C4-2B (cell line): ENCODE measurements around the gene HIPK1.
A peak's percentile ranks its signal among the peaks of the same experiment; 100 is the strongest.
"Not testable (repeated sequence)": the region's sequence is repeated elsewhere in the genome, so short reads cannot be mapped to it uniquely, and the experiment has no call there.

Source experiments
- H3K27ac ChIP-seq: fragments of 450-650 bp; 2 replicates; pipeline ENCODE4 v1.5.1; 2017
- ZFX ChIP-seq: fragments of 450-650 bp; IDR thresholded peaks from 2 replicates; pipeline ENCODE4 v1.6.1; 2017
- TF ChIP-seq, protein P1 (sequence below): fragments of 450-650 bp; conservative IDR thresholded peaks from 2 replicates; pipeline ENCODE4 v1.5.1; 2017; ENCODE audit warnings: mild to moderate bottlenecking

HIPK1 gene

DNA sequence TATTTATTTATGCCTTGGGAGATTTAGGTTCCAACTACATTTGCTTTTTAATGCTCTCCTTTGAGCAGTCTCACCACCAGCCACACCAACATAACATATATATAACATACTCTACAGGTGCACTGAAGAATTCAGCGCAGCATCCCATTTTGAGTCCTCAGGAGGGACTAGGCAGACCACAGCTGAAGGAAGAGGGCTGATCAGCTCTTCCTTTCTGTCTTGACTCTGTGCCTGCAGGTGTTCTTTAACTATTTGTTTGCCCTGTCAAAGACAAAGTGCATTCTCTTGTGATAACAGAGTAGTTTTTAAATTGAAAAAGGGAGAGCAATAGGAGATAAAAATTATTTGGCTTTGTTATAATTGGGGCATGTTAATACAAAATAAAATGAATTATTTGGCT is 17.0 kb downstream of the HIPK1 start:
- TF ChIP-seq ZFX = no peak
- TF ChIP-seq, protein P1, sequence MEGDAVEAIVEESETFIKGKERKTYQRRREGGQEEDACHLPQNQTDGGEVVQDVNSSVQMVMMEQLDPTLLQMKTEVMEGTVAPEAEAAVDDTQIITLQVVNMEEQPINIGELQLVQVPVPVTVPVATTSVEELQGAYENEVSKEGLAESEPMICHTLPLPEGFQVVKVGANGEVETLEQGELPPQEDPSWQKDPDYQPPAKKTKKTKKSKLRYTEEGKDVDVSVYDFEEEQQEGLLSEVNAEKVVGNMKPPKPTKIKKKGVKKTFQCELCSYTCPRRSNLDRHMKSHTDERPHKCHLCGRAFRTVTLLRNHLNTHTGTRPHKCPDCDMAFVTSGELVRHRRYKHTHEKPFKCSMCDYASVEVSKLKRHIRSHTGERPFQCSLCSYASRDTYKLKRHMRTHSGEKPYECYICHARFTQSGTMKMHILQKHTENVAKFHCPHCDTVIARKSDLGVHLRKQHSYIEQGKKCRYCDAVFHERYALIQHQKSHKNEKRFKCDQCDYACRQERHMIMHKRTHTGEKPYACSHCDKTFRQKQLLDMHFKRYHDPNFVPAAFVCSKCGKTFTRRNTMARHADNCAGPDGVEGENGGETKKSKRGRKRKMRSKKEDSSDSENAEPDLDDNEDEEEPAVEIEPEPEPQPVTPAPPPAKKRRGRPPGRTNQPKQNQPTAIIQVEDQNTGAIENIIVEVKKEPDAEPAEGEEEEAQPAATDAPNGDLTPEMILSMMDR = no peak
- no peak overlapping the region for H3K27ac ChIP-seq

DNA sequence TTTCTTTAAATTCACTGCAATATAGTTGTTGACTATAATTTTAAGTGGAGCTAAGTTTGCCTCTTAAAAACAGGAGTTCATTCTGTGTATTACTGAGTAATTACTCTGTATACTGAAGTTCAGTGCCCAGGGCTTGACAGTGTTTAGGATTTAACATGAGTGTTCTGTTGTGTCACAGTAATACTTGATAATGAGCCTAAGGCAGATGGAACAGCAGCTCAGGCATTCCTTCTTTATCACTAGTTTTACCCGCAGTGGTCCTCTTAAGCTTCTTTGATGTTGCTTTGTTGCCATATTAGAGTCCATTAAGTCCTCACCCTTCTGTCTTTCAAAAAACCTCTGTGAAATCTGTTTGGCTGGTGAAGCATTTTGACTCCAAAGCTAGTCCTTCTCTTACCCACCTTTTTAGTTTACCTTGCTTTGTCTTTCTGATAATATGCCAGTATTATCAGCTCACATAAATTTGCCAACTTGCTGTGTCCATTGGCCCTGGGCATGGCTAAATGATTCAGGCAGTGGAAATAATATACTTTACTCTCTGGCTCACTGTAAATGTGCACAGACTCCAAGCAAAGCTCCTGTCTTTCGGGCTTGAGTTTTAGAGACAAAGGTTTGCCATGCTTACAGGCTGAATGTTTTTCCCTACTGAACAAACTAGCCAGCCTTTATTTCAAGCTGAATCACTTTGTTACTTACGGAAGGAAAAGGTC is 17.7 kb downstream of the HIPK1 start:
- no peak overlapping the region for H3K27ac ChIP-seq
- TF ChIP-seq, protein P1 = no peak
- TF ChIP-seq ZFX = no peak

DNA sequence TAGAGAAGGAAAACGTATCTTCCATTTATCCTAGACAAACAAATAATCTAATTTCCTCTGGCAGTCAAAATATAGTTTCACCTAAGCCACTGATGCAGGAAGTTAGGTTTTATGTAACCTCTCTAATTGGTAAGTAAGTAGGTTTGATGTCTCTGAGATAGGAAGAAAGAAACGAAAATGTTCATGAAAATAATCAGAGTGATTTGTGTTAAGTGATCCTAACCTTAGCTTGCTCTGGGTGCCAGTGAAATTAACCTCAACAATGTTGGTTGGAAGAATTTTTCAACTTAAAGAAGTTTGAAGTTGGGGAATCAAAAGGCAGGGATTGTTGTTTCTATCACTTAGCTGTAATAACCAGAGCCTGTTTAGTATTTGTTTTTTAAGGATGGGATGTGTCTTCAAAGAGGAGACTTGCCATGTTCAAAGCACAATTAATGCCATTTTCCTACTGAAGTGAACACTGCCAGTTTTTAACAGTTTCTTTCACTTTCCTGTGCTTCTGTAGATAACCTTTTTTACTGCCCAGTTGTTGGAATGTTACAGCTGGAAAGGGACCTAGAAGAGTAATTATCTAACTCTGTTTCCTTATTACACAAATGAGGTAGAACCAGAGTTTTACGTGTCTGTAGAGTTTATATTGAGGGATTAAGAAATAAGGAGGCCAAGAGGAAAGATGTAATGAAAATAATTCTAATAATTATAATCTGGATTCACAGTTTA is 18.4 kb downstream of the HIPK1 start:
- no peak for TF ChIP-seq ZFX
- TF ChIP-seq, protein P1 = no peak

DNA sequence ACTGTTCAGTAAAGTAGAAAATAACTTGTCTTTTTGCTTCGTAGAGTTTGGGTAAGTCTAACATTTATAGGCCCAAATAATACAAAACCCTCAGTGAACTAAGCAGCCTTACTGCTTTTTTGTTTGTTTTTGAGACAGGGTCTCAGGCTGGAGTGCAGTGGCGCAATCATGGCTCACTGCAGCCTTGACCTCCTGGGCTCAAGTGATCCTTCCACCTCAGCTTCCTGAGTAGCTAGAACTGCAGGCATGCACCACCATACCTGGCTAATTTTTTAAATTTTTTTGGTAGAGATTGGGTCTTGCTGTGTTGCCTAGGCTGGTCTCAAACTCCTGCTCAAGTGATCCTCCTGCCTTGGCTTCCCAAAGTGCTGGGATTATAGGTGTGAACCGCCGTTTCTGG is 19.0 kb downstream of the HIPK1 start:
- not testable (repeated sequence) for H3K27ac ChIP-seq

More for the DNA sequence above, 18.4 kb downstream of the HIPK1 start:
- no peak overlapping the region for H3K27ac ChIP-seq

DNA sequence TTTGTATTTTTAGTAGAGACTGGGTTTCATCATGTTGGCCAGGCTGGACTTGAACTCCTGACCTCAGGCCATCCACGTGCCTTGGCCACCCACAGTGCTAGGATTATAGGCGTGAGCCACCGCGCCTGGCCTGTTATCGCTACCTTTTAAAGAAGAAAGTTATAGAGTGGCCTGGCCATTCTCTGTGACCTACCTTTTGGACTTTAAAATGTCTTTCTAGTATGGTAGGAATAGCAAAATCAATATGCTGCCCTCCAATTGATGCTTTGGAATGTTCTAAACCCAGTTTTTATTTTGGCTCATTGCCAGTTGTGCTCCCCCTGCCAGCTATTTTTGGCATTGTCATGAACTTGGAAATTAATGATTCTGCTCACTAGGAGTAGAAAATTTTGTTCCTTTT is 19.9 kb downstream of the HIPK1 start:
- no peak overlapping the region for H3K27ac ChIP-seq
- TF ChIP-seq, protein P1 = peak; percentile 39
- no peak for TF ChIP-seq ZFX

DNA sequence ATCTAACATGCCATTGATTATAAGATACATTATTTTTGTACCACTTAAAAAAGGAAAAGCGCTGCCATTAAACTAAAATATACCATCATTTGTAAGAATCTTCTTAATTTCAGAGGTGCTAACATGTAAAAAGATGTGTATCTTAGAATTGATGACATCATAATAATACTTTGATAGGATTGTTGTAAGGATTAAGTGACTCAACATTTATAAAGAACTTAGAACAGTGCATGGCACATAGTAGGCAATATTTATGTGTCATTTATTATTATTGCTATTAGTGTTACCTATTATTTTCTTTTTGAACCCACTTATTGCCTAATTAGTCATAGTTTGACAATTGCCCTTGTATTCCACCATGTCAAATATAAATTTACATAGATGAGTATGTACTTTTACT is 21.8 kb downstream of the HIPK1 start:
- H3K27ac ChIP-seq = no peak overlapping the region
- TF ChIP-seq, protein P1 = no peak
- TF ChIP-seq ZFX = no peak

DNA sequence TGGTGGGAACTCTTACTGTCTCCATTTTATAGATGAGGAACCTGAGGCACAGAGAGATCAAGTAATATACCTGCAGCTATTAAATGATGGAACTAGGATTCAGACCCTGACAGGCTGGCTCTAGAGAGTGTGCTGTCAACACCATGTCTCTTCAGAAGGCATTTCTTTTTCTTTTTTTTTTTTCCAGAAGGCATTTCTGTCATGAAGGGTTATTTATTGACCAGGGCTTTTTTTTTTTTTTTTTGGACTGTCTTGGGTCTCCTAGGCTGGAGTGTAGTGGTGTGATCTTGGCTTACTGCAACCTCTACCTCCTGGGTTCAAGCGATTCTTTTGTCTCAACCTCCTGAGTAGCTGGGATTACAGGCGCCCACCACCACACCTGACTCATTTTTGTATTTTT is 22.6 kb downstream of the HIPK1 start:
- no peak overlapping the region for H3K27ac ChIP-seq

More for the DNA sequence above, 22.6 kb downstream of the HIPK1 start:
- TF ChIP-seq, protein P1 = no peak
- no peak for TF ChIP-seq ZFX
